HG03469 (cell line): ENCODE results near the gene SMTNL1.

Experiments
- ATAC-seq: cut with Tn5 transposase; IDR thresholded peaks from one replicate; pipeline ENCODE4 v1.9.1; 2021; ENCODE audit warnings: mild to moderate bottlenecking, moderate library complexity, moderate number of reproducible peaks; ENCODE audit not compliant: unreplicated experiment

SMTNL1 gene

GRCh38 chr11:57586711-57587245, 49.4 kb downstream of the SMTNL1 start:
- ATAC-seq, result no peak

GRCh38 chr11:57588046-57588710, 50.8 kb downstream of the SMTNL1 start:
- ATAC-seq, result no peak

GRCh38 chr11:57596266-57596885, 59.0 kb downstream of the SMTNL1 start:
- no peak for ATAC-seq

GRCh38 chr11:57597461-57597915, 60.1 kb downstream of the SMTNL1 start, which contains the start of gene SERPING1:
SERPING1 (plus strand) TSS chr11:57597685; CDS start chr11:57598271, 586 bp downstream.
- no peak for ATAC-seq

GRCh38 chr11:57597916-57598830, 60.8 kb downstream of the SMTNL1 start:
- ATAC-seq, result no peak

GRCh38 chr11:57598831-57599155, 61.4 kb downstream of the SMTNL1 start:
- ATAC-seq, result no peak

GRCh38 chr11:57599381-57599780, 62.0 kb downstream of the SMTNL1 start:
- ATAC-seq, result no peak
